Panc1 (cell line): ENCODE data around the gene GPR18. TPM values are rescaled to one million over a fixed set of nuclear protein-coding genes. Genes with fewer than 3 reads are reported as not detected.

Experiments used
- ATAC-seq: fragments of 200-7000 bp; cut with Tn5 transposase; 2 replicates; pipeline ENCODE4 v1.9.1; 2020; ENCODE audit warnings: mild to moderate bottlenecking, moderate library complexity
- BruUV-seq: library from RNA; stranded (reverse); fragments of 400-500 nt; replicated peaks from 2 replicates; lab custom pipeline; 2021; lab: Mats Ljungman, UMichigan
- CTCF ChIA-PET: fragments of 300-600 bp; sonication (Branson Sonifier 250); formaldehyde crosslinking; loops from one replicate; lab custom pipeline; 2022; ENCODE audit warnings: antibody characterized with exemption; lab: Charles Lee
- POLR2A ChIA-PET: fragments of 300-600 bp; sonication (Branson Sonifier 250); formaldehyde crosslinking; loops from one replicate; lab custom pipeline; 2022; ENCODE audit warnings: antibody characterized with exemption; lab: Charles Lee
- DNase-seq: peaks from one replicate; pipeline ENCODE4 v3.0.0-alpha.2; 2010; ENCODE audit warnings: low read depth, low spot score
- H3K27ac ChIP-seq: 2 replicates; pipeline ENCODE4 v1.5.1; 2011; ENCODE audit warnings: mild to moderate bottlenecking, low read length, inconsistent platforms
- H3K27me3 ChIP-seq: fragments of 200-500 bp; sonication (Bioruptor generic); 2 replicates; pipeline ENCODE4 v1.6.0; 2014; ENCODE audit warnings: low read length, inconsistent platforms; ENCODE audit not compliant: control insufficient read depth, insufficient read depth
- H3K36me3 ChIP-seq: fragments of 200-500 bp; sonication (Bioruptor generic); 2 replicates; pipeline ENCODE4 v1.5.1; 2014; ENCODE audit warnings: inconsistent platforms, mild to moderate bottlenecking, low read length, moderate library complexity; ENCODE audit not compliant: control insufficient read depth, insufficient read depth
- H3K4me1 ChIP-seq: 2 replicates; pipeline ENCODE4 v1.5.1; 2011; ENCODE audit warnings: inconsistent platforms, mild to moderate bottlenecking, low read length, moderate library complexity; ENCODE audit not compliant: control insufficient read depth, insufficient read depth
- H3K4me3 ChIP-seq, 2 experiments: 2 replicates each; pipeline ENCODE4 v1.5.1; 2011 to 2012; ENCODE audit warnings: low read depth in 2 of 2, low read length in 2 of 2, mild to moderate bottlenecking in 2 of 2, inconsistent platforms in 1 of 2, moderate library complexity in 1 of 2
- H3K9me3 ChIP-seq: fragments of 200-500 bp; sonication (Bioruptor generic); 2 replicates; pipeline ENCODE4 v1.5.1; 2014; ENCODE audit warnings: low read depth, mild to moderate bottlenecking, inconsistent platforms, low read length, moderate library complexity; ENCODE audit not compliant: control insufficient read depth, insufficient read depth
- POLR2AphosphoS5 ChIP-seq: IDR thresholded peaks from 2 replicates; pipeline ENCODE4 v1.6.1; 2012; ENCODE audit warnings: mild to moderate bottlenecking, low read depth, low read length, moderate library complexity
- SIN3A ChIP-seq: IDR thresholded peaks from 2 replicates; pipeline ENCODE4 v1.6.1; 2012; ENCODE audit warnings: low read depth, mild to moderate bottlenecking, low read length, moderate library complexity, borderline replicate concordance; ENCODE audit not compliant: insufficient read depth
- TCF7L2 ChIP-seq: IDR thresholded peaks from 2 replicates; pipeline ENCODE4 v1.6.1; 2011; ENCODE audit warnings: mild to moderate bottlenecking, low read depth, low read length, inconsistent platforms
- in situ Hi-C: cut with HindIII; loops from 2 replicates; pipeline ENCODE4 v1.10.0; 2016; ENCODE audit warnings: low sequenced_read_pairs, low pct_unique_long_range_greater_than_20kb
- intact Hi-C: fragments of 100-400 bp; cut with micrococcal nuclease; formaldehyde crosslinking; loops from one replicate; pipeline ENCODE4 v1.10.0; 2022; ENCODE audit not compliant: unreplicated experiment
- total RNA-seq: library from RNA; stranded (reverse); gene quantifications from one replicate; pipeline ENCODE4 v1.2.1, GENCODE V29; 2021; ENCODE audit not compliant: unreplicated experiment
- TF ChIP-seq, protein P1 (sequence below), 2 experiments: IDR thresholded peaks; 2 replicates each; pipeline ENCODE4 v1.6.1; 2011 to 2012; ENCODE audit warnings: low read depth in 2 of 2, control low read depth in 1 of 2, low read length in 1 of 2, mild to moderate bottlenecking in 1 of 2, moderate library complexity in 1 of 2; ENCODE audit not compliant: insufficient read depth in 1 of 2
- TF ChIP-seq, protein P2 (sequence below): fragments of 450-650 bp; IDR thresholded peaks from 2 replicates; pipeline ENCODE4 v1.5.1; 2017; ENCODE audit warnings: mild to moderate bottlenecking

GPR18 gene
- total RNA-seq, 1 experiment from 2014 or later, result not detected

DNA sequence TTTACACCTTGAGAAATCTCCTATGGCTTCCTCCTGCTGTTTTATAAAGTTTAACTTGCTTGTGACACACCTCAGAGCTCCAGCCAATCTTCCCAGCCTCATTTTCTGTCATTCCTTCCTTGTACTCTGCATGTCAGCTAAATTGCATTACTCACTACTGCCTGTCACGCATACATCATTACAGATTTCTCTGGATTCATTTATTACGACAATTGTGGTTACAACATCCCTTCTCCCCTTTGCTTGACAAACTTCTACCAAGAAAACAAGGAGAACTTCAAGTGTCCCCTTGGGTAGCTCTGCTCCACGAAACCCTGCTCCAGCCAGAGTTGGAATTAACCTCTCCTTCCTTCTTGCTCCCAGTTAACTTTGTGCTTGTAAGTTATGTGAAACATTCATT lies 22.0 kb upstream of the GPR18 start:
- Histone ChIP-seq H3K36me3 (no peaks in the 10 kb centered on the region), H3K4me1 (no peaks in the 10 kb centered on the region), H3K27ac (no peak overlapping the region), H3K4me3 (no peak overlapping the region), H3K9me3 (no peaks in the 10 kb centered on the region), H3K27me3 (no peaks in the 10 kb centered on the region)
- no peak for DNase-seq
- POLR2A ChIA-PET, result no interaction called here
- ATAC-seq, result no peak
- no TSS peak for BruUV-seq
- CTCF ChIA-PET, result no interaction called here
- TF ChIP-seq POLR2AphosphoS5 (no peak), SIN3A (no peak), TCF7L2 (no peak)
- TF ChIP-seq, protein P1, sequence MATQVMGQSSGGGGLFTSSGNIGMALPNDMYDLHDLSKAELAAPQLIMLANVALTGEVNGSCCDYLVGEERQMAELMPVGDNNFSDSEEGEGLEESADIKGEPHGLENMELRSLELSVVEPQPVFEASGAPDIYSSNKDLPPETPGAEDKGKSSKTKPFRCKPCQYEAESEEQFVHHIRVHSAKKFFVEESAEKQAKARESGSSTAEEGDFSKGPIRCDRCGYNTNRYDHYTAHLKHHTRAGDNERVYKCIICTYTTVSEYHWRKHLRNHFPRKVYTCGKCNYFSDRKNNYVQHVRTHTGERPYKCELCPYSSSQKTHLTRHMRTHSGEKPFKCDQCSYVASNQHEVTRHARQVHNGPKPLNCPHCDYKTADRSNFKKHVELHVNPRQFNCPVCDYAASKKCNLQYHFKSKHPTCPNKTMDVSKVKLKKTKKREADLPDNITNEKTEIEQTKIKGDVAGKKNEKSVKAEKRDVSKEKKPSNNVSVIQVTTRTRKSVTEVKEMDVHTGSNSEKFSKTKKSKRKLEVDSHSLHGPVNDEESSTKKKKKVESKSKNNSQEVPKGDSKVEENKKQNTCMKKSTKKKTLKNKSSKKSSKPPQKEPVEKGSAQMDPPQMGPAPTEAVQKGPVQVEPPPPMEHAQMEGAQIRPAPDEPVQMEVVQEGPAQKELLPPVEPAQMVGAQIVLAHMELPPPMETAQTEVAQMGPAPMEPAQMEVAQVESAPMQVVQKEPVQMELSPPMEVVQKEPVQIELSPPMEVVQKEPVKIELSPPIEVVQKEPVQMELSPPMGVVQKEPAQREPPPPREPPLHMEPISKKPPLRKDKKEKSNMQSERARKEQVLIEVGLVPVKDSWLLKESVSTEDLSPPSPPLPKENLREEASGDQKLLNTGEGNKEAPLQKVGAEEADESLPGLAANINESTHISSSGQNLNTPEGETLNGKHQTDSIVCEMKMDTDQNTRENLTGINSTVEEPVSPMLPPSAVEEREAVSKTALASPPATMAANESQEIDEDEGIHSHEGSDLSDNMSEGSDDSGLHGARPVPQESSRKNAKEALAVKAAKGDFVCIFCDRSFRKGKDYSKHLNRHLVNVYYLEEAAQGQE (IDR thresholded peaks at IDR 0.05; ENCODE audit: insufficient read depth in 1 of 2, low read depth in 2 of 2, low read length in 1 of 2), result no peak
- TF ChIP-seq, protein P2, sequence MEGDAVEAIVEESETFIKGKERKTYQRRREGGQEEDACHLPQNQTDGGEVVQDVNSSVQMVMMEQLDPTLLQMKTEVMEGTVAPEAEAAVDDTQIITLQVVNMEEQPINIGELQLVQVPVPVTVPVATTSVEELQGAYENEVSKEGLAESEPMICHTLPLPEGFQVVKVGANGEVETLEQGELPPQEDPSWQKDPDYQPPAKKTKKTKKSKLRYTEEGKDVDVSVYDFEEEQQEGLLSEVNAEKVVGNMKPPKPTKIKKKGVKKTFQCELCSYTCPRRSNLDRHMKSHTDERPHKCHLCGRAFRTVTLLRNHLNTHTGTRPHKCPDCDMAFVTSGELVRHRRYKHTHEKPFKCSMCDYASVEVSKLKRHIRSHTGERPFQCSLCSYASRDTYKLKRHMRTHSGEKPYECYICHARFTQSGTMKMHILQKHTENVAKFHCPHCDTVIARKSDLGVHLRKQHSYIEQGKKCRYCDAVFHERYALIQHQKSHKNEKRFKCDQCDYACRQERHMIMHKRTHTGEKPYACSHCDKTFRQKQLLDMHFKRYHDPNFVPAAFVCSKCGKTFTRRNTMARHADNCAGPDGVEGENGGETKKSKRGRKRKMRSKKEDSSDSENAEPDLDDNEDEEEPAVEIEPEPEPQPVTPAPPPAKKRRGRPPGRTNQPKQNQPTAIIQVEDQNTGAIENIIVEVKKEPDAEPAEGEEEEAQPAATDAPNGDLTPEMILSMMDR, result no peak
- intact Hi-C loops (no loop called here), in situ Hi-C loops (no loop called here)

DNA sequence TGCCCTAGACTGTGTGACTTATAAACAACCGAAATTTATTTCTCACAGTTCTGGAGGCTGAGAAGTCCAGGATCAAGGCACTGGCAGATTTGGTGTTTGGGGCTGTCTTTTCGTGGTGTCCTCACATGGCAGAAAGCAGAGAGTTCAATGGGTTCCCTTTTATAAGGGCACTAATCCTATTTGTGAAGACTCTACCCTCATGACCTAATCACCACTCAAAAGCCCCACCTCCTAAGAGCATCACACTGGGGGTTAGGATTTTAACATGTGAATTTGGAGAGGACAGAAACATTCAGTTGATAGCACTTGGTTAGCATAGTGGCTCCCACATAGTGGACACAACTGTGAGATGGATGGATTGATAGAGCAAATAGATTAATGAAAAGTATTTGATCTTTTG lies 21.5 kb upstream of the GPR18 start:
- no peak for TF ChIP-seq SIN3A
- TF ChIP-seq, protein P1 (IDR thresholded peaks at IDR 0.05; ENCODE audit: insufficient read depth in 1 of 2, low read depth in 2 of 2, low read length in 1 of 2), result no peak
- TF ChIP-seq TCF7L2, result no peak
- TF ChIP-seq POLR2AphosphoS5, result no peak
- no peaks in the 10 kb centered on the region for H3K4me1 ChIP-seq
- H3K4me3 ChIP-seq, result no peak overlapping the region
- DNase-seq, result no peak
- POLR2A ChIA-PET, result no interaction called here
- CTCF ChIA-PET, result no interaction called here
- H3K27me3 ChIP-seq, result no peaks in the 10 kb centered on the region
- in situ Hi-C loops (no loop called here), intact Hi-C loops (no loop called here)
- no peaks in the 10 kb centered on the region for H3K36me3 ChIP-seq
- H3K27ac ChIP-seq, result no peak overlapping the region
- H3K9me3 ChIP-seq, result no peaks in the 10 kb centered on the region
- BruUV-seq, result no TSS peak
- ATAC-seq, result no peak
